GM19023 (cell line): ENCODE results near the gene MRPL52.
"Not testable (repeated sequence)": the region's sequence is repeated elsewhere in the genome, so short reads cannot be mapped to it uniquely, and the experiment has no call there.

Source experiments
- ATAC-seq: cut with Tn5 transposase; IDR thresholded peaks from one replicate; pipeline ENCODE4 v1.9.1; 2021; ENCODE audit warnings: mild to moderate bottlenecking, moderate library complexity; ENCODE audit not compliant: unreplicated experiment

MRPL52 gene

DNA sequence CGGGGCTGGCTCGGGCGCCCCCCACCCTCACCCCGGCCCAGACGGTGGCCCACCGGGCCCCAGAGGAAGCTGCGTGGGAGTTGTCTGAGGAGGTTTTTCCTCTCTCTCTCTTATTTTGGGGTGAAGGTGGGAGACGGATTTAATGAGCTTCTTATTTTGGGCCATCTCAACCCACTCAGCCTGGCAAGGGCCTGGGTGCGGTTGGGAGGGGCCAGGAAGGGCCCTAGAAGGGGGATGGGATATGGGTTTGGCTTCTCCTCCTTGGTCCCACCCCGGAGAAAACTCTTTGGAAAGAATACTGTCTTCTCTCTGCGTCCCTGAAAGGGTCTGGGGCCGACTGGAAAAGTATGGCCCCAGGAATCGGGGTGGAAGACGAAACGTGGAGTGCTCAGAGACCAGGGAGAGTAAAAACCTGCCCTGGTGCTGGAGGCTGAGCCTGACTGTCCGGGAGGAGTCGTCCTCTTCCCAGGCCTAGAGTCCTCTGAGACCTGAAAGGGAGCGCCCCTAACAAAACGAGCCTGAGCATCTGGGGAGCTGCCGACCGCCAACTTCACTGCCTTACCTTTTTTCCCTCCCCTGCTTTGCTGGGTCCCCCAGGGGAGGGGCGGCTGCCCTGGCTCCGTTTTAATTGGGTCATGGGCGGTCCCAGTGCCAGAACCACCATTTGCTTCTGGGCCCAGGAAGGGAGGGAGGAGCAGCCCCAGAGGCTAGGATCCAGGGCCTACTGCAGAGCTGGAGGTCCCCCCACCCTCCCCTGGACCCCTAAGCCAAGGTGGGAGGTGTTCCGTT is 8.3 kb downstream of the MRPL52 start:
- no peak for ATAC-seq

DNA sequence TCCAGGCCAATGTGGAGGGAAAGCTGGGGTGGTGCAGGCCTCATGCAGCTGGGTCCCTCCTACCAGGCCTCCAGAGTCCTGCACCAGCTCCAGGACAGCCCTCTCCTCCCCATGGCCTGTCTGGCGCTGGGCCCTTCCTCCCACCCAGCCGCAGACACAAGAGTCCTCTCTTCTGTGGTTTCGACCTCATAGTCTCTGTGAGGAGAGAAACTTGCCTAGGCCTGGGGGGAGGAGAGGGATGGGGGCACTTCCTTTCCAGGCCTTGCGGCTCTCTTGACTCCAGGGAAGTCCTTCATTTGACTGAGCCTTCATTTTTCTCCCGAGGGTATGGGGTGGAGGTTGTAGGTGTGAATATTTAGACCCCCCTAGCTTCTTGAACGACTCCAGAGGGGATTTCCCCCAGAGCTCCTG is 8.9 kb downstream of the MRPL52 start:
- no peak for ATAC-seq

DNA sequence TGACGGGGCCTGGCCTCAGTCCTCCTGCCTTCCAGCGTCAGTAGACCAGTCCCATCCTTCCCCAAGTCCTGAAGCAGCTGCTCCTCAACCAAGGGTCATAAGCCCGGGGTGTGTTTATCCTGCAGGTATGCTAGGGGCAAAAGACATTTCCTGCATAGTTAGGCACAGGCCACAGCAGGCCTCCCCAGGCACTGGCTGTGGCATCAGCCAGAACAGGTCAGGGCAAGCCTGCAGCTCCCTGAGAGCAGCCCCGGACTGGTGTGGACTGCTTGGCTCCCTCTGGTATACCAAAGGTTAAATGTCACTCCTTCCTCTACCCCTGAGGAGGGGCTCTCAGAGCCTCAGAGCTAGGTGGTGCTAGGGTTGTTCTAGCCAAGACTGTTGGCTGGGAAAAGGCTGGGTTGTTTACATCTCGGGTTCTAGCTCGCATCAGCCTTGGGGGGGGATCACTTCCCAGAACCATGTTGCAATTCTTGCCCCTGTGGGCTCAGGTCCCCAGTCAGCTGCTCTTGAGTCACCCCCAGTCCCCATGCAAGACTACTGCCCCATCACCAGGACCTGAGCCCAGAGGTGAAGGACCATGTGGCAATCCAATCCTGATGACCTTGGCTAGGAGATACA is 9.6 kb downstream of the MRPL52 start:
- no peak for ATAC-seq

DNA sequence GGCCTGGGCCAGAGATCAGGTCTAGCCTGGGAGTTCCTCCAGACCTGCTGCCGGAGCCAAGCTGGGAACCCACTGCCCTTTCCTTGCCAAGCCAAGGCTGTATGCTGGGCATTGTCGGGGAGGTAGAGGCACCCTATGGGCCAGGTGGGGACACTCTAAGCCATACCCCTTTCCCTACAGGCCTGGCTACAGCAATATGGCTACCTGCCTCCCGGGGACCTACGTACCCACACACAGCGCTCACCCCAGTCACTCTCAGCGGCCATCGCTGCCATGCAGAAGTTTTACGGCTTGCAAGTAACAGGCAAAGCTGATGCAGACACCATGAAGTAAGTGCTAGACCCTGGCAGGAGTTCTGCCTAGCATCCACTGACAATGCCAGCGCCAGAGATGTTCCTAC is 11.6 kb downstream of the MRPL52 start:
- no peak for ATAC-seq

DNA sequence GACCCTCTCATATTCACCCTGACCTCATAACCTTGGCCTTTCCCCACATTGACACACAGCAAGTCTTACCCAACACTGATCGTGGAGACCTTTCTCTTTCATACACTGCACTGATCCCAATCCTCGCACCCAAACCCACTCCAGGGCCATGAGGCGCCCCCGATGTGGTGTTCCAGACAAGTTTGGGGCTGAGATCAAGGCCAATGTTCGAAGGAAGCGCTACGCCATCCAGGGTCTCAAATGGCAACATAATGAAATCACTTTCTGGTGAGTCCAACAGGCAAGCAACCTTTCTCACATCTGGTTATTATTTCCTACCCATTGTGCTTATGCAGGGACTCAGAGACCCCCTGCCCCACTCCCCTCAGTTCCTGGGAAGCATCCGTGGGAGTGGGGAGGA is 12.1 kb downstream of the MRPL52 start:
- ATAC-seq = no peak

DNA sequence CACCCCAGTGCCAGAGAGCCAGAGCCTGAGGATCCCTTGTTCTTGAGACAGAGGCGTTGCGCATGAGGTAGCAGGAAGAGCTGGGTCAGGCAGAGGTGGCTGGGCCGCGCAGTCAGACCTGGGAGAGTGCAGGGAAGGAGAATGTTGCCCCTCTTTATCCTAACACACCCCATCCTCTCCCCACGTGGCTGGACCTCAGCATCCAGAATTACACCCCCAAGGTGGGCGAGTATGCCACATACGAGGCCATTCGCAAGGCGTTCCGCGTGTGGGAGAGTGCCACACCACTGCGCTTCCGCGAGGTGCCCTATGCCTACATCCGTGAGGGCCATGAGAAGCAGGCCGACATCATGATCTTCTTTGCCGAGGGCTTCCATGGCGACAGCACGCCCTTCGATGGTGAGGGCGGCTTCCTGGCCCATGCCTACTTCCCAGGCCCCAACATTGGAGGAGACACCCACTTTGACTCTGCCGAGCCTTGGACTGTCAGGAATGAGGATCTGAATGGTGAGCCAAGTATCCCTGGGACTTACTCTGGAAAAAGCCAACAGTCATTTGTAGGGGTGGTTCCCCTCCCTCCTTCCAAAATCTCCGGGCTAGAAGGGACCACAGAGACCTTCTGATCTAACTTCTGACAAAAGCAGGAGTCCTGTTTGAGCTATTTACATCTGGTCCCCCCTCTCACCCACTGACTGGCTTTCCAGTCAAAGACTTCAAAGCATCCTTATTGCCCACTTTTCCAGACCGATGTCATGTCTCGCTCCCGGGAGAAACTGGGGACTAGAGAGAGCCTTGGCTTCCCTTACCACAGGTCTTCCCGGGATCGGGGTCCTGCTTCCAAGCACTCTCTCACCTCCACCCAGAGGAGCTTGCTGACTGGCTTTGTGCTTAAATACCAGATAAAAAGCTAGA is 12.8 kb downstream of the MRPL52 start:
- ATAC-seq = no peak

DNA sequence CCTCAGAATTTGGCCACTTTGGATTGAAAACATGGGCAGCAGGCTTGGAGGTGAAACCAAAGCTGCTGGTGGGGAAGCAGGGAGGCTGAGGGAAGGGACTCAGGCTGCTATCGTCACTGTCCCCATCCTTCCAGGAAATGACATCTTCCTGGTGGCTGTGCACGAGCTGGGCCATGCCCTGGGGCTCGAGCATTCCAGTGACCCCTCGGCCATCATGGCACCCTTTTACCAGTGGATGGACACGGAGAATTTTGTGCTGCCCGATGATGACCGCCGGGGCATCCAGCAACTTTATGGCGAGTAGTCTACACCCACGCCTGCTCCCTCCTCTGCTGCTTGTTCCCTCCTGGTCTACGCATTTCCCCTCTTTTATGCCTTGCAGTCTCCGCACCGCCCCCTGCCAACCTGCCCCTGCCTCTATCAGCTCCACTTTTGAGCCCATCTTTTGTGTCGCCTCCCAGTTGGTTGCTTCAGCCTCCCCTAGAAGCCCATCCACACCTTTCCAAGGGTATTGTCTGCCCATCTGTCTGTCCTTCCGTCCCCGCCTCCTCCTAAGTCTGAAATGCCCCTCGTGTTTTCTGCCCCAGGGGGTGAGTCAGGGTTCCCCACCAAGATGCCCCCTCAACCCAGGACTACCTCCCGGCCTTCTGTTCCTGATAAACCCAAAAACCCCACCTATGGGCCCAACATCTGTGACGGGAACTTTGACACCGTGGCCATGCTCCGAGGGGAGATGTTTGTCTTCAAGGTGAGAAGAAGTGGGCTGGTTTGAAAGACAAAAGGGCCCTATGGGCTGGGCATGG is 13.6 kb downstream of the MRPL52 start:
- ATAC-seq = no peak

DNA sequence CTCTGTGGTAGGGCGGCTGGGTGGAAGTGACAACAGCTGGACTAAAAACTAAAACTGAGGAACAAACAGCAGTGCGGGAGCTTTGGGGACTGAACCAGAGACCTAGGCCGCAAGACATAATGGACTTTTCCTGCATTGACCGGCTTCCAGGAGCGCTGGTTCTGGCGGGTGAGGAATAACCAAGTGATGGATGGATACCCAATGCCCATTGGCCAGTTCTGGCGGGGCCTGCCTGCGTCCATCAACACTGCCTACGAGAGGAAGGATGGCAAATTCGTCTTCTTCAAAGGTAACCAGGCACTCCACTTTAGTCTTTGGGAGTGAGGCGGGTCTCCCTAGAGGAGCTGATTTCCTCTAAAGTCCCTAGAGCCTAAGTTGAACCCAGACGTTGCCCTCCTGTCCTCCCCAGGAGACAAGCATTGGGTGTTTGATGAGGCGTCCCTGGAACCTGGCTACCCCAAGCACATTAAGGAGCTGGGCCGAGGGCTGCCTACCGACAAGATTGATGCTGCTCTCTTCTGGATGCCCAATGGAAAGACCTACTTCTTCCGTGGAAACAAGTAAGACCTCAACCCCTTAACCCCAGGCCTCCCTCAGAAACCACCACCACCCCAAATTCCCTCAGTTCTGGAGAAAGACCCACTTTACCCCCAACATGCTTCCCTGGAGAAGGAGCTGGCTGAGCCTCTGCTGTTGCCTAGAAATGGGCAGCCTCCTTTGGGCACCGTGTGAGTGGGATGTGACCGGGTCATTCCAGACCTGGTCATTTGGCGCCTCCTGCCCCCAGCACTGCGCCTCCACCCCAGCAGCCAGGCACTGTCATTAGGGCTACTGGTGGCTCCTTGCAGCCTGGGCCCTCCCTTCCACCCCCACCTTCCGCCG is 14.8 kb downstream of the MRPL52 start:
- no peak for ATAC-seq

DNA sequence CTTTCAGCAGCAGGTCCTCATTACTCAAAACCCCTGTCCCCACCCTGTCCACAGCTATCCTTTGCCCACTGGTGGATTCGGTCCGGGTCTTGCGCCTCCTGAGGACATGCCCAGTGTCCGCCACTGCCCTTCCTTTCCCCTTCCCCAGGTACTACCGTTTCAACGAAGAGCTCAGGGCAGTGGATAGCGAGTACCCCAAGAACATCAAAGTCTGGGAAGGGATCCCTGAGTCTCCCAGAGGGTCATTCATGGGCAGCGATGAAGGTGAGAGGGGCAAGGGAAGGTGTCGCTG is 15.4 kb downstream of the MRPL52 start:
- no peak for ATAC-seq

DNA sequence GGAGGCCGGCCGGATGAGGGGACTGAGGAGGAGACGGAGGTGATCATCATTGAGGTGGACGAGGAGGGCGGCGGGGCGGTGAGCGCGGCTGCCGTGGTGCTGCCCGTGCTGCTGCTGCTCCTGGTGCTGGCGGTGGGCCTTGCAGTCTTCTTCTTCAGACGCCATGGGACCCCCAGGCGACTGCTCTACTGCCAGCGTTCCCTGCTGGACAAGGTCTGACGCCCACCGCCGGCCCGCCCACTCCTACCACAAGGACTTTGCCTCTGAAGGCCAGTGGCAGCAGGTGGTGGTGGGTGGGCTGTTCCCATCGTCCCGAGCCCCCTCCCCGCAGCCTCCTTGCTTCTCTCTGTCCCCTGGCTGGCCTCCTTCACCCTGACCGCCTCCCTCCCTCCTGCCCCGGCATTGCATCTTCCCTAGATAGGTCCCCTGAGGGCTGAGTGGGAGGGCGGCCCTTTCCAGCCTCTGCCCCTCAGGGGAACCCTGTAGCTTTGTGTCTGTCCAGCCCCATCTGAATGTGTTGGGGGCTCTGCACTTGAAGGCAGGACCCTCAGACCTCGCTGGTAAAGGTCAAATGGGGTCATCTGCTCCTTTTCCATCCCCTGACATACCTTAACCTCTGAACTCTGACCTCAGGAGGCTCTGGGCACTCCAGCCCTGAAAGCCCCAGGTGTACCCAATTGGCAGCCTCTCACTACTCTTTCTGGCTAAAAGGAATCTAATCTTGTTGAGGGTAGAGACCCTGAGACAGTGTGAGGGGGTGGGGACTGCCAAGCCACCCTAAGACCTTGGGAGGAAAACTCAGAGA is 16.3 kb downstream of the MRPL52 start:
- ATAC-seq = no peak

DNA sequence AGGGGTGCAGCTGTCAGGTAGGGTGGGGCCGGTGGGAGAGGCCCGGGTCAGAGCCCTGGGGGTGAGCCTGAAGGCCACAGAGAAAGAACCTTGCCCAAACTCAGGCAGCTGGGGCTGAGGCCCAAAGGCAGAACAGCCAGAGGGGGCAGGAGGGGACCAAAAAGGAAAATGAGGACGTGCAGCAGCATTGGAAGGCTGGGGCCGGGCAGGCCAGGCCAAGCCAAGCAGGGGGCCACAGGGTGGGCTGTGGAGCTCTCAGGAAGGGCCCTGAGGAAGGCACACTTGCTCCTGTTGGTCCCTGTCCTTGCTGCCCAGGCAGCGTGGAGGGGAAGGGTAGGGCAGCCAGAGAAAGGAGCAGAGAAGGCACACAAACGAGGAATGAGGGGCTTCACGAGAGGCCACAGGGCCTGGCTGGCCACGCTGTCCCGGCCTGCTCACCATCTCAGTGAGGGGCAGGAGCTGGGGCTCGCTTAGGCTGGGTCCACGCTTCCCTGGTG is 17.2 kb downstream of the MRPL52 start:
- ATAC-seq = no peak

DNA sequence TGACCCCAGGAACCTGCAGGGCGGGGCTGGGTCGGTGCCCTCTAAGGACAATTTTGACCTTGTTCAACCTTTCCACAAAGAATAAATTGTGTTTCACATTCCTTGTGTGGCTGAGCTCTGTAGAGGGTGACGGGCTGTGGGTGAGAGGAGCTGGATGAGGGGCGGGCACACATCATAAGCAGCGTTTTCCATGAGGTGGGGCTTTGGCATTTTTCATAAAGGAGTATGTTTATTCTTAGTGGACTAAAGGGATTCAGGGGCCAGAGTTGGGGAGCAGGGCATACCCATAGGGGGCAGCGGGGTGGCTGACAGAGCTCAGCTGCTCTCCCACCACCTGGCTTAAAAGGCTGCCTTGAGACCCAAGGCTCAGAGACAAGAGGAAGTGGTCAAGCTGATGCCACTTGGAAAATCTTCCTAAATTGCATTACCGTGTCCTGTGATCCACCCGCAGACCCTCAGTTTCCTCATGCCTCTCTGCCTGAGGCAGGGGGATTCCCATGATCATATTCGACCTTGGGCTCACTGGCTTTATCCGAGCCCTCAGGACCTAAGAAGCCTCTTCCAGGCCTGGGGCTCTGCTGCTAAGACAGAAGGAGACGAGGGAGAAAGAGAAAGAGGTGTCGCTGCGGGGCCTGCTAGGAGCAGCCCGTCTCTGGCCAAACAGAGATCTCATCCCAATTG is 18.1 kb downstream of the MRPL52 start:
- no peak for ATAC-seq

DNA sequence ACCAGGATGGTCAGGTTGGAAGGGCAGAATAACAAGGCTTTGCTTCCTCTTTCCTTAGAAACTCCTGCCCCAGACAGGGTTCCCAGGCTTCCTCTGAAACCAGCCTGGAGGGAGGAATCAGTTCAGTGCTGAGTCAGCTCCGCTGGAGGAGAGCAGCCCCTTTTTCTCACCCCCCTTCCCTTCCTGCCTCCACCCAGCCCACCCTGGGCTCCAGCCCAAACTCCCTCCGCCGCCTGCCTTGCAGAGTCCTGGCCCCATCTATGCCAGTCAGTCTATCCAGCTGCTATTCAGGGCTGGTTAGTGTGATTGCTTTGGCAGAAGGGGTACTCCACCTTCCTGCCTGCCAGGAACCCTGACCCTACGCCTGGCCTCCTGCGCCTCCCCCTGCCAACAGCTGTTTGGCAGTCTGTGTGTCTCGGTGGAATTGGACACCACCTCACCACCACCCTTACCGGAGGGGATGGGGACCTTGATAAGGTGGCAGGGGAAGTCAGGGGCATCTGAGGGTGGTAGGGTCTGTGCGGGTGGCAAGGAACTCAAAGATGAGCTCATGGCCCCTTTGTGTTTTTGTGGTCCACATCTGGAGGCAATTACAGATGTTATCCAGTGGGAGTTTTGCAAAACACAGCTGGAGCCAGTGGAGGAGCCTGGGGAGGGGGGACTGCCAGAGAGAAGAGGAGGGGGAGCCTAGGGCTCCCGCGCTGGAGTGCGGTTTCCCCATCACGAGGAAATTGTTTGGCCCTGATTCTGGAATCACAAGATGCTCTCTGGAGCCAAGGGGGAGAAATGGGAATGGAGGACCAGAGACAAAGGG is 18.9 kb downstream of the MRPL52 start:
- ATAC-seq = no peak

DNA sequence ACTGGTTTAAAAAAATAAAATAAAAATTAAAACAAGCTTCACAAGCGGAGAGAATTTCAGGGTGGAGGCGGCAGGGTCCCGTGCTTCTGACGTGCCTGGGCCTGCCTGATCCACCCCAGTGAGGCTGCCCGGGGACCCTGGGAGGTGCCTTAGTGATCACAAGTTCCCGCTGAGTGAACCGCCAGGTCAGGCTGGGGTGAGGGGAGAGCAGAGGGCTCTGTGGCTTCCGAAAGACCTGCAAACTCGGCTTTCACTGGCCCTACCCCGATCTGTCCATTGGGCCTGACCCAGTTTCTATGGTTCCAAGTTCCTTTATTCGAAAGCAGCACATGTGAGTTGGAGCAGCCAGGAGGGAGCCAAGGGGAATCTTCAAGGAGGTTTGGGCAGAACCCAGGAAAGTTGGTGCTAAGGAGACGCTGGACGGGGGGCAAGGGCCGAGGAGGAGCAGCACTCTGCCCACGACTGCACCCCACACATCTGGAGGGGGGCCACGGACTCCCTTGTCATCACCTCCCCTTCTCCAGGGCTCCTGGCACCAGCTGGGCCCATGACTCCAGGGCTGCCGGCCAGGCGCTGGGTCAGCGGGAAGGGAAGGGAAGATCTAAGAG is 19.6 kb downstream of the MRPL52 start:
- no peak for ATAC-seq

DNA sequence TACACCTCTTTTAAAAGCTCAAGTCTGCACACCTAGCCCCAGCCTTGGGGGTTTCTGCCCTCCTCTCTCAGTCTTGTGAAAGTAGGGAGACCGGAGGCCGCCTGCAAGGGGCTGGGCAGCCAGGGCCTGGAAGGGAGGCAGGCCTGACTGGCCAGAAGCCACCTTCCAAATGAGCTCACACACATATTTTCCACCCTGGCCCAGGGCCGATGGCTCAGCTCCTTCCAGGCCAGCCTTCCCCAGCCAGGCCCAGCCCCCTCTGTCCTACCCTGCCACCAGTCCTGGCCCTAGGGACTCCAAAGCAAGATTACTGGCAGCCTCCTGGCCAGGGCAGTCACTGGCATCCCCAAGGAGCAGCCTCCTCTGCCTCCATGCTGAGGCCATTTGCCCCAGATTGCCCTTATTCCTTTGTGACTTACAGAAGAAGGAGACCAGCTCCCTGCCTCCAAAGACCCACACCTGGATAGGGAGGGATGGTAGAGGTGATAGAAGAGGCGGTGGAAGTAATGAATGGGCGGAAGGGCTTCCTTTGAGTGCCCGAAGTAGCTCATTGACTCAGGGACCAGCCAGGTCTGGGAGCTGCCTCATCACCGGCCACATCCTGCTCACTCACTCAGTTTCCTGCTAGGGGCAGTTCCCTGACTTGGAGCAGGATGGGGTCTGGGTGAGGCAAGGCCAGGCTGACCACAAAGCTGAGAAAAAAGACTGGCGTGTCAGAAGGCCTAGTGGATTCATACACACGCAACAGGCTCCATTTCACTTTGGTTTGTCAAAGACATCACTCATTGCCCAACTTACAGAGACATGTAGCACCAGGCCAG is 21.5 kb downstream of the MRPL52 start:
- no peak for ATAC-seq

DNA sequence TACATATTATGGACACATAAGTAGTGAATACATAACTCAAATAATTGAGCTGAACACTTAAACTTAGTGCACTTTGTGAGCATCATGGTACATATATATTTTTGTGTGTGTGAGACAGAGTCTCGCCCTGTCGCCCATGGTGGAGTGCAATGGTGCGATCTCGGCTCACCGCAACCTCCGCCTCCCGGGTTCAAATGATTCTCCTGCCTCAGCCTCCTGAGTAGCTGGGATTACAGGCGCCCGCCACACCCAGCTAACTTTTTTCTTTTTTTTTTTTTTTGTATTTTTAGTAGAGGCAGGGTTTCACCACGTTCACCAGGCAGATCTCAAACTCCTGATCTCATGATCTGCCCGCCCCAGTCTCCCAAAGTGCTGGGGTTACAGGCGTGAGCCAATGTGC is 22.5 kb downstream of the MRPL52 start:
- not testable (repeated sequence) for ATAC-seq

DNA sequence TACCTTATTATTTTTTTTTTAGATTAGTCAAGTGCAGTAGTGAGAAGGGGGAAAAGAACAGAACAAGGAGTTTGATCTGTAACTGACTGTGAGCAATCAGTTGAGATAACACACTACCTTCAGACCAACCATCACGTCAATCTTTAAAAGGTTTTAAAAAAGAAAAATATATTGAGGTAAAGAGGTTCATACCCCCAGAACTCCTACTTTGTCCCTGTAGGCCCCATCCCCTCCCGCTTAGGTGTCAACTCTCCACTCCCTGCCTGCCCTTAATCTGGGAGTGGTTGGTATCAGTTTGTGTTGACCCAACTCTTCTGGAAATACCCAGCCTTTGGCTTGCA is 22.9 kb downstream of the MRPL52 start:
- no peak for ATAC-seq
